ENCODE measurements around the gene SGPP2. TPM values are rescaled to one million over a fixed set of nuclear protein-coding genes. Genes with fewer than 3 reads are reported as not detected.
A peak's percentile ranks its signal among the peaks of the same experiment; 100 is the strongest.
"Not testable (repeated sequence)": the region's sequence is repeated elsewhere in the genome, so short reads cannot be mapped to it uniquely, and the experiment has no call there.

Gene SGPP2
- polyA plus RNA-seq (ENCODE audit: insufficient read length in 10 of 10), result 1 to 10 TPM in 6 of 10 donors, under 1 TPM in 4; 0.38 to 4.5 (median 1.3) TPM
- long read RNA-seq, donor 1, result 0 reads
- long read RNA-seq, donor 2, result 0 reads
- long read RNA-seq, donor 3, result 0 reads
- long read RNA-seq, donor 4, result 0 reads
- long read RNA-seq, donor 5, result 0 reads
- long read RNA-seq, donor 6, result 0 reads
- long read RNA-seq, donor 7, result 0 reads
- long read RNA-seq, donor 8, partial matches to known transcripts, result 0 of 4 reads
- long read RNA-seq, donor 8, other reads (novel, unspliced or antisense), result 0 of 4 reads
- long read RNA-seq, donor 9, result 0 reads

- DNase-seq, result no peak
These were observed at the start of gene SGPP2 for GRCh38 chr2:222424276-222424728. Gene SGPP2, plus strand, starts transcription at chr2:222424543. Its CDS starts 60 bp downstream, at chr2:222424603.

GRCh38 chr2:222375798-222376197 is 48.5 kb upstream of the SGPP2 start:
- no peak for DNase-seq

GRCh38 chr2:222380456-222380855 is 43.9 kb upstream of the SGPP2 start:
- no peak for DNase-seq

- no peak for DNase-seq
These were observed 42.8 kb upstream of the SGPP2 start for GRCh38 chr2:222381566-222381965.

GRCh38 chr2:222383255-222383654 is 41.1 kb upstream of the SGPP2 start:
- DNase-seq, result no peak

- no peak for DNase-seq
These were observed 32.5 kb upstream of the SGPP2 start for GRCh38 chr2:222391743-222392285.

GRCh38 chr2:222393733-222394267 is 30.5 kb upstream of the SGPP2 start:
- no peak for DNase-seq

- DNase-seq, result no peak
These were observed 25.9 kb upstream of the SGPP2 start for GRCh38 chr2:222398446-222398885.

- peak; percentile 11 to 14 (median 12) for DNase-seq
These were observed 25.1 kb upstream of the SGPP2 start for GRCh38 chr2:222399038-222399783.

- DNase-seq, result no peak
These were observed 20.0 kb upstream of the SGPP2 start for GRCh38 chr2:222404151-222404905.

- no peak for DNase-seq
These were observed 15.7 kb upstream of the SGPP2 start for GRCh38 chr2:222408684-222409083.

- no peak for DNase-seq
These were observed 13.8 kb upstream of the SGPP2 start for GRCh38 chr2:222410534-222410933.

- not testable (repeated sequence) for DNase-seq
These were observed 12.0 kb upstream of the SGPP2 start for GRCh38 chr2:222412334-222412733.

GRCh38 chr2:222413295-222413911 is 10.9 kb upstream of the SGPP2 start:
- no peak for DNase-seq

- DNase-seq, result no peak
These were observed 5.6 kb upstream of the SGPP2 start for GRCh38 chr2:222418739-222419138.

- DNase-seq, result no peak
These were observed 3.8 kb upstream of the SGPP2 start for GRCh38 chr2:222420508-222420907.

GRCh38 chr2:222421626-222422025 is 2.7 kb upstream of the SGPP2 start:
- no peak for DNase-seq

- DNase-seq, result no peak
These were observed 1.2 kb upstream of the SGPP2 start for GRCh38 chr2:222423186-222423585.

- DNase-seq, result no peak
These were observed 589 bp upstream of the SGPP2 start for GRCh38 chr2:222423632-222424275.
